ENCODE data around the gene SLC12A5. TPM values are rescaled to one million over a fixed set of nuclear protein-coding genes. Genes with fewer than 3 reads are reported as not detected.
A peak's percentile ranks its signal among the peaks of the same experiment; 100 is the strongest.
"Not testable (repeated sequence)": the region's sequence is repeated elsewhere in the genome, so short reads cannot be mapped to it uniquely, and the experiment has no call there.

SLC12A5 gene
- total RNA-seq, 4 donors from 2014 or later = not detected

GRCh38 chr20:45991616-45992015, 37.4 kb upstream of the SLC12A5 start:
- no peak for DNase-seq
- no peaks in the 10 kb centered on the region for H3K27me3 ChIP-seq
- no peak overlapping the region for H3K27ac ChIP-seq
- no peaks in the 10 kb centered on the region for H3K36me3 ChIP-seq
- no peaks in the 10 kb centered on the region for H3K9me3 ChIP-seq
- no peak overlapping the region for H3K4me3 ChIP-seq
- TF ChIP-seq POLR2A (IDR thresholded peaks at IDR 0.05) (no peak), CTCF (IDR thresholded peaks at IDR 0.05) (no peak)
- H3K4me1 ChIP-seq = no peaks in the 10 kb centered on the region

GRCh38 chr20:45993197-45993951, 35.6 kb upstream of the SLC12A5 start:
- Histone ChIP-seq H3K27ac (peak overlapping the region in 1 of 4 donors; percentile 59), H3K4me3 (no peak overlapping the region), H3K9me3 (no peaks in the 10 kb centered on the region), H3K36me3 (no peaks in the 10 kb centered on the region), H3K4me1 (no peaks in the 10 kb centered on the region), H3K27me3 (no peaks in the 10 kb centered on the region)
- DNase-seq = peak in 2 of 3 donors; percentile 50 to 68
- TF ChIP-seq CTCF (IDR thresholded peaks at IDR 0.05) (no peak), POLR2A (IDR thresholded peaks at IDR 0.05) (no peak)

- no peak for TF ChIP-seq POLR2A (IDR thresholded peaks at IDR 0.05)
- TF ChIP-seq CTCF (IDR thresholded peaks at IDR 0.05) = no peak
- Histone ChIP-seq H3K36me3 (no peaks in the 10 kb centered on the region), H3K27me3 (no peaks in the 10 kb centered on the region), H3K9me3 (no peaks in the 10 kb centered on the region), H3K27ac (no peak overlapping the region), H3K4me1 (no peaks in the 10 kb centered on the region), H3K4me3 (no peak overlapping the region)
- peak in 1 of 3 donors; percentile 6 for DNase-seq
Measured at GRCh38 chr20:45994761-45995493, 34.1 kb upstream of the SLC12A5 start.

- not testable (repeated sequence) for H3K4me3 ChIP-seq, H3K9me3 ChIP-seq, H3K36me3 ChIP-seq, H3K27me3 ChIP-seq, H3K27ac ChIP-seq, H3K4me1 ChIP-seq
- peak in 1 of 3 donors; percentile 5 for DNase-seq
Measured at GRCh38 chr20:45995495-45996097, 33.4 kb upstream of the SLC12A5 start.

- TF ChIP-seq CTCF (IDR thresholded peaks at IDR 0.05) (no peak), POLR2A (IDR thresholded peaks at IDR 0.05) (no peak)
- Histone ChIP-seq H3K4me3 (no peak overlapping the region), H3K36me3 (no peaks in the 10 kb centered on the region), H3K4me1 (no peaks in the 10 kb centered on the region), H3K27ac (no peak overlapping the region), H3K27me3 (no peaks in the 10 kb centered on the region), H3K9me3 (no peaks in the 10 kb centered on the region)
- DNase-seq = no peak
Measured at GRCh38 chr20:45997187-45997586, 31.8 kb upstream of the SLC12A5 start.

- Histone ChIP-seq H3K27me3 (no peaks in the 10 kb centered on the region), H3K4me1 (no peaks in the 10 kb centered on the region), H3K27ac (no peak overlapping the region)
Measured at GRCh38 chr20:45998337-45998736, 30.7 kb upstream of the SLC12A5 start.

More at GRCh38 chr20:45998337-45998736, 30.7 kb upstream of the SLC12A5 start:
- Histone ChIP-seq H3K4me3 (no peak overlapping the region), H3K36me3 (no peaks in the 10 kb centered on the region), H3K9me3 (no peaks in the 10 kb centered on the region)
- peak in 1 of 3 donors; percentile 6 for DNase-seq
- TF ChIP-seq POLR2A (IDR thresholded peaks at IDR 0.05) = no peak

Measured in Peyer's patch (tissue), 4 donors.